OCI-LY3 (cell line): ENCODE data around the gene TMSB10.
"Not testable (repeated sequence)": the region's sequence is repeated elsewhere in the genome, so short reads cannot be mapped to it uniquely, and the experiment has no call there.

Source experiments
- H2AFZ ChIP-seq: fragments of 200-600, 300-600 bp; shearing (Covaris generic); 2 replicates; pipeline ENCODE4 v1.6.0; 2014; ENCODE audit warnings: antibody characterized with exemption, low read depth, low read length
- H3K27ac ChIP-seq: fragments of 200-600, 300-600 bp; sonication (generic); 2 replicates; pipeline ENCODE4 v1.5.1; 2014; ENCODE audit warnings: mild to moderate bottlenecking, low read length, moderate library complexity, mixed read lengths
- H3K27me3 ChIP-seq: fragments of 200-600, 300-600 bp; sonication (generic); 2 replicates; pipeline ENCODE4 v1.6.1; 2014; ENCODE audit warnings: low read depth, low read length, mixed read lengths
- H3K36me3 ChIP-seq: fragments of 200-600, 300-600 bp; sonication (generic); replicated peaks from 2 replicates; pipeline ENCODE3; 2014; ENCODE audit warnings: low read depth, low read length, mixed read lengths
- H3K4me1 ChIP-seq: fragments of 300-600, 200-600 bp; sonication (generic); 2 replicates; pipeline ENCODE4 v1.6.1; 2014; ENCODE audit warnings: low read length, mixed read lengths
- H3K4me2 ChIP-seq: fragments of 200-600, 300-600 bp; sonication (generic); 2 replicates; pipeline ENCODE4 v1.6.1; 2014; ENCODE audit warnings: low read length, mixed read lengths
- H3K4me3 ChIP-seq: fragments of 300-600, 200-600 bp; sonication (generic); 2 replicates; pipeline ENCODE4 v1.5.1; 2014; ENCODE audit warnings: antibody characterized with exemption, mild to moderate bottlenecking, low read length, moderate library complexity
- H3K79me2 ChIP-seq: fragments of 300-600, 200-600 bp; shearing (Covaris generic); 2 replicates; pipeline ENCODE4 v1.6.1; 2014; ENCODE audit warnings: mild to moderate bottlenecking, low read length, mixed read lengths
- H3K9ac ChIP-seq: fragments of 300-600, 200-600 bp; shearing (Covaris generic); 2 replicates; pipeline ENCODE4 v1.6.0; 2014; ENCODE audit warnings: mild to moderate bottlenecking, low read length, moderate library complexity
- H3K9me3 ChIP-seq: fragments of 200-600, 300-600 bp; shearing (Covaris generic); 2 replicates; pipeline ENCODE4 v1.6.1; 2014; ENCODE audit warnings: low read length, mixed read lengths; ENCODE audit not compliant: insufficient read depth
- H4K20me1 ChIP-seq: fragments of 200-600, 300-600 bp; sonication (generic); 2 replicates; pipeline ENCODE4 v1.6.1; 2016; ENCODE audit warnings: low read length, mixed read lengths; ENCODE audit not compliant: insufficient read depth
- CTCF ChIP-seq: fragments of 200-600, 300-600 bp; sonication (generic); IDR thresholded peaks from 2 replicates; pipeline ENCODE4 v1.5.1; 2014; ENCODE audit warnings: antibody characterized with exemption, low read length, low read depth
- EZH2phosphoT487 ChIP-seq: fragments of 200-600 bp; shearing (Covaris generic); IDR thresholded peaks from 2 replicates; pipeline ENCODE4 v1.6.1; 2018; ENCODE audit warnings: antibody characterized with exemption, mixed run types, low read depth

Gene TMSB10

DNA sequence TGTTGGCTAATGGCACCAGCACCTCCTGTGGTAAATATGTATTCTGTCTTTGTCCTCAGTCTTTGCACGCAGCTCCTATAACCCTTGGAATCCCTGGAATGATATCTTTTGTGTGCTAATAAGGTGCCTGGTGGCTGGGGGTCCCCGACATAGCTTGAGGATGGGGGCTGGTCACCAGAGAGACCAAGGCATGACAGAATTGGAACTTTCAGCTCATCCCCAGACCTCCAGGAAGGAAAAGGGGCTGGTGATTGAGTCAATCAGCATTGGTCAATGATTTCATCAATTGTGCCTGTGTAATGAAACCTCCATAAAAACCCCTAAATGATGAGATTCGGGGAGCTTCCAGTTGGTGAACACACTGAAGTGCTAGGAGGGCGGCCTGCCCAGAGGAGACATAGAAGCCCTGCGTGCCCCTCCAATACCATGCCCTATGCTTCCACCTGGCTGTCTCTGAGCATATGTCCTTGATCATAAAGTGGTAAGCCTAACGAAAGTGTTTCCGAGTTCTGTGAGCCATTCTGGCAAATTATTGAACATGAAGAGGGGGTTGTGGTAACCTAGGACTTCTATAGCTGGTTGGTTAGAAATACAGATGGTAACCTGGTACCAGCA, 38.9 kb downstream of the TMSB10 start:
- no peaks in the 10 kb centered on the region for H3K27me3 ChIP-seq
- H3K9ac ChIP-seq, result no peak overlapping the region
- peak overlapping the region; percentile 97; the same call in 1 of the 2 replicates for H3K27ac ChIP-seq
- H3K4me3 ChIP-seq, result no peak overlapping the region
- TF ChIP-seq CTCF (no peak), EZH2phosphoT487 (no peak)
- peaks cover 74% of the 10 kb centered on the region for H3K4me1 ChIP-seq
- H4K20me1 ChIP-seq, result no peaks in the 10 kb centered on the region
- H2AFZ ChIP-seq, result no peak overlapping the region
- peak overlapping the region; percentile 99; the same call in 1 of the 2 replicates for H3K4me2 ChIP-seq
- H3K9me3 ChIP-seq, result no peaks in the 10 kb centered on the region
- H3K36me3 ChIP-seq, result peaks cover 5% of the 10 kb centered on the region
- H3K79me2 ChIP-seq, result peaks cover 9% of the 10 kb centered on the region; the same call in 1 of the 2 replicates

DNA sequence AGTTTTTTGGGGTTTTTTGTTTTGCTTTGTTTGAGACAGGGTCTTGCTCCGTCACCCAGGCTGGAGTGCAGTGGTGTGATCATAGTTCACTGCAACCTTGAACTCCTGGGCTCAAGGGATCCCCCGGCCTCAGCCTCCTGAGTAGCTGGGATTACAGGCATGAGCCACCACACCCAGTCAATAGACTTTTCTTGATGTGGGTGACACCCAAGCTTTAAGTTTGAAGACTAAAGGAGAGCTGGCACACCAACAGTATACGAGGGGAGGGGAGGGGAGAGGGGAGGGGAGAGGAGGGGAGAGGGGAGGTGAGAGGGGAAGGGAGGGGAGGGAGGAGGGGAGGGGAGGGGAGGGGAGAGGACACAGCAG, 40.4 kb downstream of the TMSB10 start:
- peak overlapping the region; percentile 97 for H3K27ac ChIP-seq
- not testable (repeated sequence) for H3K27me3 ChIP-seq, H4K20me1 ChIP-seq, H2AFZ ChIP-seq, H3K36me3 ChIP-seq, H3K79me2 ChIP-seq, H3K9me3 ChIP-seq
- peaks cover 63% of the 10 kb centered on the region for H3K4me1 ChIP-seq
- H3K4me3 ChIP-seq, result peak overlapping the region; percentile 69
- peak overlapping the region; percentile 99 for H3K4me2 ChIP-seq
- peak overlapping the region; percentile 79 for H3K9ac ChIP-seq

- Histone ChIP-seq H3K4me3 (peak overlapping the region; percentile 69), H3K4me2 (peak overlapping the region; percentile 99), H3K9ac (peak overlapping the region; percentile 79), H2AFZ (peak overlapping the region; percentile 95), H3K79me2 (peaks cover 9% of the 10 kb centered on the region; the same call in 1 of the 2 replicates), H3K4me1 (peaks cover 57% of the 10 kb centered on the region), H3K36me3 (peaks cover 5% of the 10 kb centered on the region), H3K27ac (peak overlapping the region; percentile 97), H3K9me3 (no peaks in the 10 kb centered on the region), H4K20me1 (no peaks in the 10 kb centered on the region), H3K27me3 (no peaks in the 10 kb centered on the region)
- TF ChIP-seq EZH2phosphoT487 (no peak), CTCF (peak; percentile 44)
These were observed 41.0 kb downstream of the TMSB10 start for GRCh38 chr2:84946204-84947009.

GRCh38 chr2:84947010-84947593, 41.6 kb downstream of the TMSB10 start:
- no peak overlapping the region; the same call in 1 of the 2 replicates for H2AFZ ChIP-seq
- H4K20me1 ChIP-seq, result no peaks in the 10 kb centered on the region
- H3K27ac ChIP-seq, result peak overlapping the region; percentile 97
- peaks cover 50% of the 10 kb centered on the region for H3K4me1 ChIP-seq
- no peaks in the 10 kb centered on the region for H3K9me3 ChIP-seq
- TF ChIP-seq EZH2phosphoT487 (no peak), CTCF (no peak)
- H3K27me3 ChIP-seq, result no peaks in the 10 kb centered on the region
- H3K4me3 ChIP-seq, result peak overlapping the region; percentile 69
- H3K36me3 ChIP-seq, result peaks cover 5% of the 10 kb centered on the region
- H3K79me2 ChIP-seq, result peaks cover 9% of the 10 kb centered on the region; the same call in 1 of the 2 replicates
- peak overlapping the region; percentile 79; the same call in 1 of the 2 replicates for H3K9ac ChIP-seq
- H3K4me2 ChIP-seq, result peak overlapping the region; percentile 99
